Subcutaneous adipose tissue (tissue), 4 donors: Measurements from ENCODE around the gene WRNIP1. TPM values are rescaled to one million over a fixed set of nuclear protein-coding genes. Genes with fewer than 3 reads are reported as not detected.

Experiments used
- CTCF ChIP-seq: fragments of 450-650 bp; IDR thresholded peaks from one replicate; pipeline ENCODE4 v1.5.1; 2016; ENCODE audit warnings: low read depth, mild to moderate bottlenecking, control low read depth, antibody characterized with exemption, moderate library complexity
- total RNA-seq, 4 donors: library from RNA; depleted of rRNA; stranded (reverse); fragments of >200 nt; gene quantifications; one replicate each; pipeline ENCODE4 v1.1.0, GENCODE V29; 2016

WRNIP1 gene
- total RNA-seq, 4 donors from 2014 or later: 17.4 to 38.4 (median 34.0) TPM

- no peak for TF ChIP-seq CTCF
These were observed 9.7 kb upstream of the WRNIP1 start for GRCh38 chr6:2755456-2755855.

GRCh38 chr6:2756241-2756640, 9.0 kb upstream of the WRNIP1 start:
- TF ChIP-seq CTCF: no peak

GRCh38 chr6:2756687-2757224, 8.4 kb upstream of the WRNIP1 start:
- no peak for TF ChIP-seq CTCF

- no peak for TF ChIP-seq CTCF
These were observed 6.2 kb upstream of the WRNIP1 start for GRCh38 chr6:2758980-2759379.

GRCh38 chr6:2760882-2761842, 4.0 kb upstream of the WRNIP1 start:
- no peak for TF ChIP-seq CTCF

- TF ChIP-seq CTCF: no peak
These were observed 1.8 kb upstream of the WRNIP1 start for GRCh38 chr6:2763345-2763841.

GRCh38 chr6:2763876-2764540, 1.2 kb upstream of the WRNIP1 start:
- TF ChIP-seq CTCF: no peak
